ENCODE results near the gene TBL1X.
"Not testable (repeated sequence)": the region's sequence is repeated elsewhere in the genome, so short reads cannot be mapped to it uniquely, and the experiment has no call there.

Gene TBL1X

DNA sequence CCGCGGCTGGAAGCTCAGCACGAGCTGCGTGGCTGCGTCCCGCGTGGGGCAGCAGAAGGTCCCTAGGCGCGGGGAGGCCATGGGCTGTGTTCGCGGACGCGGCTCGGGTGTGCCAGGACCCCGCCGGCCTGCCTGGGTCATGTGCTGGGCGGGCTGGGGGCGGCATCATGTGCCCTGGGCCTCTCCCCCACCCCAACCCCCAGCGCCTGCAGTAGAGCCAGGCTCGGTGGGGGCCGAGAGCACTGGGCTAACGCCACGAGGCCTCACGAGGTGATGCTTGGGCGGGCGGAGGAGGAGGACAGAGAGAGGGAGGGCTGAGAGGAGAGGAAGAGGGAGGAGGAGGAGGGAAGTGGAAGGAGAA, 300.9 kb downstream of the TBL1X start, which contains the start of gene GPR143:
TSS of gene GPR143 (minus strand) at position 111 of the 361 bp plus-strand sequence. CDS start at position 81, 30 bp downstream.
- DNase-seq (ENCODE audit: low spot score), result no peak

DNA sequence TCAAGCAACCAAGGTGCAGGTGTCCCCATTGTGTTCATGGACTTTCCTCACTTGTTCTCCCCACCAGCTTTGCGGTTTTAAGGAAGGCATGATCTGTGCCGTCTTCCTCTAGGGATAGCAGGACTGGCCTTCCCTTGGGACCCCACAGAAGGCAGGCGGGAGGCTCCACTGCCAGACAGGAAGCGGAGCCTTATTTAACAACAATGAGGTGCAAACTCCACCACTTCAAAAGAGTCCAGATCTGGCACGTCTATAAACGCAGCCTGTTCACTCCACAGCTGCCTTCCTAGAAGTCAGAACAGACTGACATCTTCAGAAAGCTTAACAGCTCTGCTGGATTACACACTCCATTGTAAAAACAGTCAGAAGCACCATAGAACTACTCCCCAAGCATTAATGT, 302.5 kb downstream of the TBL1X start:
- no peak for DNase-seq (ENCODE audit: low spot score)

DNA sequence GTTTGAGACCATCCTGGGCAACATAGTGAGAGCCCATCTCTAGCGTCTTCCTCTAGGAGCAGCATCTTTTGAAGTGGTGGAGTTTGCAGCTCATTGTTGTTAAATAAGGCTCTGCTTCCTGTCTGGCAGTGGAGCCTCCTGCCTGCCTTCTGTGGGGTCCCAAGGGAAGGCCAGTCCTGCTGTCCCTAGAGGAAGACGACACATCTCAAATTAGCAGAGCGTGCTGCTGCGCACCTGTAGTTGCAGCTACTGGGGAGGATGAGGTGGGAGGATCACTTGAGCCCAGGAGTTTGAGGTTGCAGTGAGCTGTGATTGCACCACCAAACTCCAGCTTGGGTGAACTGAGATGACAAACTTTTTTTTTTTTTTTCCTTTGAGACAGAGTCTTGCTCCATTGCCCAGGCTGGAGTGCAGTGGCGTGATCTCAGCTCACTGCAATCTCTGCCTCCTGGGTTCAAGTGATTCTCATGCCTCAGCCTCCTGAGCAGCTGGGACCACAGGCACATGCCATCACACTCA, 303.5 kb downstream of the TBL1X start:
- not testable (repeated sequence) for DNase-seq (ENCODE audit: low spot score)

DNA sequence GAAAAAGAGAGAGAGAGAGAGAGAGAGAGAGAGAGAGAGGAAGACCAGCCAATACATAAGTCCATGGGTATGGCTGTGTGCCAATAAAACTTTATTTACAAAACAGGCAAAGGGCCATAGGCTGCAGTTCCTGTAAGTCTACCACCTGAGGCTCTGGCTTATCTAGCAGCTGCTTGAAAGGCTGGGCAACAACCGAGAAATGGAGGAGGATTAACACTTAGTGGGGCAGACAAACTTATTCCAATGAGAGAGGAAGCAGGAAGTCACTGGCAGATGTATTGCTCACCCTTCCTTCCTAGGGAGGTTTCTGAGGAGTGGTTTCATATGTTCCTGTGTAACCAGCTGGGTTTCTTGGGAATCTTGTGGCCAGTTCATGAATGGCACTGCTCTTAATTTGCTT, 305.5 kb downstream of the TBL1X start:
- no peak for DNase-seq (ENCODE audit: low spot score)

DNA sequence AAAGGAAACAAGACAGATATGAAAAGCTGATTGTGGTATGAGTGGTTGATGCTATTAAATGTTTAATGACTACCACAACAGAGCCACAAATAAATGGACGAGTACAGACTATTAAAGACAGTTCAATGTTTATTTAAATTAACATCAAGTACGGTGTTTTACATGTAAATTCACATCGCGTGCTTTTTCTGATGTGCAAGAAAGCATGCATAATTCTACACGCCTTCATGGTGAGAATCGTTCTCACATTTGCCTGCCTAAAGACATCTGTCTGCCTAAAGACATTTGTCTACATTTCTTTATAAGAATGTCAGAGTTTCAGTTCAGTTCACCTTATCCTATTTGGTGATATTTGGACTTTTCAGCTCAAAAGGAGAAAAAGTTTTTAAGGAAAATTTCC, 308.1 kb downstream of the TBL1X start:
- DNase-seq (ENCODE audit: low spot score), result no peak

DNA sequence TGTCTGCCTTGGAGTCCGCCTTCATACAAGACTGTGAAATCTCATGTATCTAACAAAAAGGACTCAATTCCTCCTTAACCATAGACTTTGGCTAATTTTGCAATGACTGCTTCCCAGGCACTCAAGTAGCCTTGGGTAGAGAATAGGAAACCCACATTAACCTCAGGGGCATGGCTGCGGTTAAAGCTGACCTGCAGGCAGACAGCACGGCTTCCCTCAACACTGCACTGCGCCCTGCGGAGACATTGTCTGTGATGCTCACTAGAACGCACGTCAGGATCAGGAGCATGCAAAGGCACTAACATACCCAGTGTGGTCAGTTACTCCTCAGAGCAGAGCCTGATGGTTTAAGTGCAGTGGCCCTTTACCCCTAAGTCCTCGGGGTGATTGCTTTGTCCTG, 311.1 kb downstream of the TBL1X start:
- no peak for DNase-seq (ENCODE audit: low spot score)

DNA sequence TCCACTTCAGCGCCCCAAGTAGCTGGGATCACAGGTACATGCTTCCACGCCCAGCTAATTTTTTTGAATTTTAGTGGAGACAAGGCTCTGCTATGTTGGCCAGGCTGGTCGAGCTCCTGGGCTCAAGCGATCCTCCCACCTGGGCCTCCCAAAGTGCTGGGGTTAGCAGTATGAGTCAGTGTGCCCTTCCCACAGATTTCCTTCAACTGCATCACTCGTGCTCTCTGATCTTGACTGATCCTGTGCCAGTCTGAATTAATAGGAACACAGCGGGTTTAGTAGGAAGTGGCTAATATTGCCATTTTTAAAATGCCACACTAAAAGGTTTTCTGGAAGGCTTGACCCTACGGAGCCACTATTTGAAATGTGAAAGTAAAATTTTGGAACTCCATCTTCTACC, 317.1 kb downstream of the TBL1X start:
- DNase-seq (ENCODE audit: low spot score), result no peak

DNA sequence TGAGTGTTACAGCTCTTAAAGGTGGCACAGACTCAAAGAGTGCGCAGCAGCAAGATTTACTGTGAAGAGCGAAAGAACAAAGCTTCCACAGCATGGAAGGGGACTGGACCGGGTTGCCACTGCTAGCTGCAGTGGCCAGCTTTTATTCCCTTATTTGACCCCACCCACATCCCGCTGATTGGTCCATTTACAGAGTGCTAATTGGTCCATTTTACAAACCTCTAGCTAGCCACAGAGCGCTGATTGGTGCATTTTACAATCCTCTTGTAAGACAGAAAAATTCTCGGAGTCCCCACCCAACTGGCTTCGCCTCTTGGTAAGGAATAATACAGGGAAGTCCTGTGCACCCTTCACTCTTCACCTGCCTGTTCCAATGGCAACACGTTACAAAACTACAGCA, 319.5 kb downstream of the TBL1X start:
- DNase-seq (ENCODE audit: low spot score), result no peak

DNA sequence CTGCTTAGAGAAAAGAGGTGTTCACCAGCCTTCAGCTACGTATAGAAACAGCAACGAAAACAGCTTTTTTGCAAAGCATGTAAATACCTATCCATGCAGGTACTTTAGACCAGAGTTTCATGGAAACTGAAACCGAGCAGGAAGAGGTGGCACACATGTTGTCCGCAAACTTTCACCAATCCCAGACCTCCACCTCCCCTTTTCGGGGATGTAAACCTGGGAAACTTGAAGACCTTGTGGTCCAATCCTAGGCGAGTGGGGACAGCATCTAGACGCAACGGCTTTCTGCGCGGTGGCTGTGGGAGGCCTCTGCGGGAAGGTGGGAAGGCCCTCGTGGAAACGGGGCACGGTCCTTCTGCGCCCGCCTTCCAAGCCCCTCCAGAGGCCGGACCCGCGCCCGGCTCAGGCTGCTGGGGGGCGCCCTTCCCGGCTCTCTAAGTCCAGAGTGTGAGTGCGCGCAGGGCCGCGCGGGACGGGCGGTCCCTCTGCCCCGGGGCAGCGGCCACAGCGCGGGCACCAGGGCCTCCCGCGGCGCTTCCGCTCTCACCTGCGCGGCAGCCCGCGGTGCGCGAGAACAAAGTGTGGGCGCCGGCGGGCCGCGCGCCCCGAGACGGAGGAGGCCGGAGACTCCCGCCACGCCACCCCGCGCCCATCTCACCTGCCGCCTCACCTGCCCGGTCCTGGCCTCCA, 320.5 kb downstream of the TBL1X start:
- DNase-seq (ENCODE audit: low spot score), result no peak

DNA sequence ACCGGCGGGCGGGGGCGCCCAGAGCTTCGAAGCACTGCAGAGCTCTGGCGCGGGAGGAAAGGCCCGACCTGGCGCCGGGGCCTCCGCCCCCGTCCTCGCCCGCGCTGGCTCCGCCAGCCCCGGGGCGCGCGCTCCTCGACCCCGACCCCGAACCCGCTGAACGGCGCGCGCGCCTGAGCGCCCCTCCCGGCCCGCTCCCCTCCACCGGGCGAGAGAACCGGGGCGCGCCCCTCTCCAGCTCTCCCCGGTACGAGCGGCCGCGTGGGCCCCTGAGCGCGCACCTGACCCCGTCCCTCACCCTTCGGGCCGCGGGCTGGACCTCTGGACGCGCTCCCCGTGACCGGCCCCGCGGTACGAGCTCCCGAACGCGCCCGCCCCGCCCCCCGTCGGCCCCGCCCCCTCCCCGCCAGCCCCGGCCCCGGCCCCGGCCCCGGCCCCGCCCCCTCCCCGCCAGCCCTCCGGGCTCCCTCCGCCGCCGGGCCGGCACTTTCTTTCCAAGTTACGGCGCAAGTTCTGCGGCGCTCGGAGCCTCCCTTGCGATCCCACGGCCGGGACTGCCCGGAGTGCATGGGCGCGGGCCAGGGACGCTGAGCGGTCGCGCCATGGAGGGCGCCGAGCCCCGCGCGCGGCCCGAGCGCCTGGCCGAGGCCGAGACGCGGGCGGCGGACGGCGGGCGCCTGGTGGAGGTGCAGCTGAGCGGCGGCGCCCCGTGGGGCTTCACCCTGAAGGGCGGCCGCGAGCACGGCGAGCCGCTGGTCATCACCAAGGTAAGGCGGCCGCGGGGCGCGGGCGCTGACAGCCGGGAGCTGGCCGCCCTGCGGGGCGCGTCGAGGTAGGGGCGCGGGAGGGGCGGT, 321.3 kb downstream of the TBL1X start, which contains the start of gene SHROOM2:
TSS of gene SHROOM2 (plus strand) at position 486 of the 854 bp plus-strand sequence. CDS start at position 603, 117 bp downstream.
- DNase-seq (ENCODE audit: low spot score), result no peak

DNA sequence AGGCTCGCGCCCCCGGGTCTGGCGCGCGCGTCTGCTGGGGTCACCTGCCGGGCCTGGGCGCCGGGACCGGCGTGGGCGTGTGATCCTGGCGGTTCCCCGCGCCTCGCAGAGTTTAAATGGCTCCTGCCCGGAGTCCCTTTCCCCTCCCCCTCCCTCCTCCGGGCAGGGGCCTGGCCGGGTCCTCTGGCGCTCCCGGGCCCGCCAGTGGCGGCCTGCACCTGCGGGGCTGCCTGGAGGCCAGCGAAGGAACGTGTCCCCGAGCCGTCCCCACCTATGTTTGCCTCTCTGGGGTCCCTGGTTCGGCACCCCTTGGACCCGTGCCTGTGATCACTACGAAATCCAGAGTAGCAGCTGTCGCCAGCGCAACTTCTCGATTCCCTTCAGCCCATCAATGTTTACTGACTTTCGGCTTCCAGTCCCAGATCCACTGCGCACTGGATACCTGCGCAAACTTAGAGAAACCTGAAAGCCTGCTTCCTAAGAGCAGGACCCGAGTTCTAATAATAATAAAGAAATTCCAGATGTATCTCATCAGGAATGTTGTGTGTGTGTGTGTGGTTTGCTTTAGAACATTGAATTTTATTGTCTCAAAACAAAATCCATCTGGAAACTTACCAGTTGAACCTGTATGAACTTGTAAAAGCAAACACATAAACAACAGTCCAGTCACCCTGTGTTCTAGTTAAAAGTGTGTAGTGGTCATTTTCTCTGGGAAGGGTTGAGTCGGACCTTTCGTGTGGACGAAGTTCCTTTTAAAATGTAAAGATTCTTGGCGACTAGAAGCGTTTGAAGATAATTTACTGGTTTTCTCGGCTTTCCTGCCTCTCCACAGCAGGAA, 322.2 kb downstream of the TBL1X start:
- DNase-seq (ENCODE audit: low spot score), result no peak

DNA sequence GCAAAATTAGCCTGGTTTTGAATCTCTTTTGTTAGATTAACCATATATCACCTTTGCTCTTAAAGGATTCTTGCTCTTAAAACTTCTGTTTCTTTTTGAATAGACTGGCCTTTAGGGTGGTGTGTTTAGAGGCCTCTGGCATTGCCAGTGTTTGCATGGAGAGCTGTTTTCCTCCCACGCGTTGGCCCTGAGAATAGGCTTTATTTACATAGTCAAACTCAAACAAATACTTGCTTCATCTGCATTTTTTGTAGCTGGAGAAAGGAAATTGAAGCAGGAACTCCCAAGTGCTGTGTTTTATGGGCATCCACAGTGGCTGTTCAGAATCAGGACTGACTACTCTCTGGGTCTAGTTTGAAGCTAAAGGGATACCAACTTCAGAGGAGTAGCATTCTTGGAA, 324.1 kb downstream of the TBL1X start:
- DNase-seq (ENCODE audit: low spot score), result no peak

DNA sequence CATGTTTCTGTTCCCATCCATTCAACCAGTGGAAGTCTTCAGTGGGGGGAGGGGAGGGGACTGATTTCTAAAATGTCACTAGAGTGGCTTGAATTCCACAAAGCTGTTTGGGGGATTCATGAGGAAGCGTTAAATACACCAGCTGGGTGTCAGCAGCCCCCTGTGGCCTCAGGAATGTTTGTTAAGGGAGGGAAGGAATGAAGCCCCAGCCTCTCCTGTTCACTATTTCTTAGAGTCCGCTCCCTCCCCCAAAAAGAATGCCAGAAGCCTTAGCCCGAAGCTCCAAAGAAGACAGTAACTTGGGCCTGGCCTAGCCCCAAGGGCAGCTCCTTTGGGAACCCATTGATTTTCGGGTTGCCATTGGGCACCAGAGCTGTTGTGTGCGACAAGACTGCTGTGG, 324.7 kb downstream of the TBL1X start:
- no peak for DNase-seq (ENCODE audit: low spot score)
